Omental fat pad (tissue), 4 donors: ENCODE data around the gene MYOZ2. TPM values are rescaled to one million over a fixed set of nuclear protein-coding genes. Genes with fewer than 3 reads are reported as not detected.

Source experiments
- ATAC-seq: fragments of 150-250 bp; one replicate; pipeline ENCODE4 v1.9.1; 2016; ENCODE audit warnings: mild to moderate bottlenecking, moderate library complexity; ENCODE audit not compliant: low FRiP score
- DNase-seq: peaks from one replicate; pipeline ENCODE4 v3.0.0-alpha.2; 2019; ENCODE audit warnings: low spot score
- total RNA-seq, 4 donors: library from RNA; depleted of rRNA; stranded (reverse); fragments of >200 nt; gene quantifications; one replicate each; pipeline ENCODE4 v1.1.0, GENCODE V29; 2016
- TF ChIP-seq, protein P1 (sequence below), 3 donors: fragments of 450-650 bp; IDR thresholded peaks; one replicate each; pipeline ENCODE4 v1.5.1; 2016 to 2017; ENCODE audit warnings: antibody characterized with exemption in 3 of 3, mild to moderate bottlenecking in 3 of 3, moderate library complexity in 2 of 3

Gene MYOZ2
- total RNA-seq, 4 donors from 2014 or later: 0.37 TPM; not detected in 3

- TF ChIP-seq, protein P1, sequence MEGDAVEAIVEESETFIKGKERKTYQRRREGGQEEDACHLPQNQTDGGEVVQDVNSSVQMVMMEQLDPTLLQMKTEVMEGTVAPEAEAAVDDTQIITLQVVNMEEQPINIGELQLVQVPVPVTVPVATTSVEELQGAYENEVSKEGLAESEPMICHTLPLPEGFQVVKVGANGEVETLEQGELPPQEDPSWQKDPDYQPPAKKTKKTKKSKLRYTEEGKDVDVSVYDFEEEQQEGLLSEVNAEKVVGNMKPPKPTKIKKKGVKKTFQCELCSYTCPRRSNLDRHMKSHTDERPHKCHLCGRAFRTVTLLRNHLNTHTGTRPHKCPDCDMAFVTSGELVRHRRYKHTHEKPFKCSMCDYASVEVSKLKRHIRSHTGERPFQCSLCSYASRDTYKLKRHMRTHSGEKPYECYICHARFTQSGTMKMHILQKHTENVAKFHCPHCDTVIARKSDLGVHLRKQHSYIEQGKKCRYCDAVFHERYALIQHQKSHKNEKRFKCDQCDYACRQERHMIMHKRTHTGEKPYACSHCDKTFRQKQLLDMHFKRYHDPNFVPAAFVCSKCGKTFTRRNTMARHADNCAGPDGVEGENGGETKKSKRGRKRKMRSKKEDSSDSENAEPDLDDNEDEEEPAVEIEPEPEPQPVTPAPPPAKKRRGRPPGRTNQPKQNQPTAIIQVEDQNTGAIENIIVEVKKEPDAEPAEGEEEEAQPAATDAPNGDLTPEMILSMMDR (IDR thresholded peaks at IDR 0.05): no peak
- no peak for DNase-seq
- ATAC-seq: no peak
These were observed 25.5 kb upstream of the MYOZ2 start for GRCh38 chr4:119110121-119110520.

GRCh38 chr4:119111296-119111695, 24.3 kb upstream of the MYOZ2 start:
- DNase-seq (no peak), ATAC-seq (no peak)
- TF ChIP-seq, protein P1 (IDR thresholded peaks at IDR 0.05): no peak

DNA sequence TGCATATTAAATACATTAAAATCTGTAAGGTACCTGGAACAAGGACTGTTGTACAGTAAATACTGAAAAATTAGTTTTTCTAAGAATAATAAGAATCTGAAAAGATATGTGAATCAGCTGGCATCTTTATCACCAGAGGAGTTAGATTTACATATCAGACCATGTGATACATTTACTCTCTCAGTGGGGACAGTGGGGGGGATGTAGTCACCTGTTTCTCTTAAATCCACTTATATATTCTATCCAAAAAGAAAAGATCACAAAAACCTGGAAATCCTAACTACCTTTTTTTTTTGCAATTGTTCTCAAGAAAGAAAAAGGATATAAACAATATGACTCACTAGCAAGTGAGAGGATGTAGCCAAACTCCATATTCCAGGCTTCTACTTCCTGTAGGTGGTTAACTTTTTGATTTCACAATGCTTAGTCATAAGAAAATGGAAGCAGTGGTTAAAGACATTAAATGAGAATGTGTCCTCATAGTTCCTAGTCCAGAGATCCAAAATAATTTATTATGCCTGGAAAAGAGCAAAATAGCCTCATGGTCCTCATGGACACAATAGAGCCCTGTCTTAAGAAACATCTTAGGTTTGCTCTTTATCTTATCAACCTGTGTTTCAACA, 22.5 kb upstream of the MYOZ2 start:
- TF ChIP-seq, protein P1 (IDR thresholded peaks at IDR 0.05): no peak
- ATAC-seq (peak; percentile 92), DNase-seq (no peak)

- no peak for ATAC-seq
- TF ChIP-seq, protein P1 (IDR thresholded peaks at IDR 0.05): no peak
These were observed 19.6 kb upstream of the MYOZ2 start for GRCh38 chr4:119116021-119116420.

DNA sequence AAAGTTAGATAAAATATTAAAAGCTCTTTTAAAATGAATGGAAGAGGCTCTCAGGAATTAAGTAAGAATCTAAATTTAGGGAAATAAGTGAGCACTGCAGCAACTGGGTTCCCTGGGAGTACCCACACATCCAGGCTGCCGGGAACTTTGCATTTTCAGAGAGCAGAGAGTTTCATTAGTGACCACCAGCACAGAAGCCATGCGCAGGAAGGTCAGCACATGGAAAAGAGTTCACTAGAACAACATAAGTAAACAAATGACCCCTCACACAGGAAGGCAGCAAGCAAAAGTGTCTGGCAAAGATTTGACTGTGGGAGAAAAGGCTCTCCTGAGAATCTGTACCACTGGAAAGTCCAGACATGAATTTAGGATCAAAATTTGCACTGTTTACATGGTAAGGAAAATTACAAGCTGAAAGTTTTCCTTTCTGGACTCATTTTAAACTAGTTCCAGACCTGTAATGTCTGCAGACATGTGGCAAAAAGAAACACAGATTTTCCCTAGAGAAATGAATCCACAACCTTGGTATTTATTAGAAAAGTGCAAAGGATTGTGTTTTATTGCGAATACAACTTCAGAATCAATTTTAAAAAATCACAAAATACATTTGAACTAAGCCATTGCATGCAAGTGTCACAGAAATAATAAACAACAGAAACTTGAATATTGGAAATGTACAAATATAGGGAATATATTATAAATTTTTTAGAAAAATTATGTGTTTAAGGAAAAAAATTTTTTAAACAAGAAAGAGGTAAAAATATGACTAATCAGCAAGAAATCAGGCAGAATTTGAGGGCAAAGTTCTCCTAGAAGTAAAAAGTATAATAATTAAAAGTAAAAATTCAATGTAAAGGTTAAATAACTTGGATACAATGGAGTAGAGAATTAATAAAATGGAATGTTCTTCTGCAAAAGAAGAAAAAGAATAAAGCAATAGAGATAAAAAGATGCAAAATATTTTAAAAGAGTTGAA, 18.4 kb upstream of the MYOZ2 start:
- ATAC-seq: no peak
- TF ChIP-seq, protein P1 (IDR thresholded peaks at IDR 0.05): no peak
- DNase-seq: no peak

More at GRCh38 chr4:119116021-119116420, 19.6 kb upstream of the MYOZ2 start:
- no peak for DNase-seq

DNA sequence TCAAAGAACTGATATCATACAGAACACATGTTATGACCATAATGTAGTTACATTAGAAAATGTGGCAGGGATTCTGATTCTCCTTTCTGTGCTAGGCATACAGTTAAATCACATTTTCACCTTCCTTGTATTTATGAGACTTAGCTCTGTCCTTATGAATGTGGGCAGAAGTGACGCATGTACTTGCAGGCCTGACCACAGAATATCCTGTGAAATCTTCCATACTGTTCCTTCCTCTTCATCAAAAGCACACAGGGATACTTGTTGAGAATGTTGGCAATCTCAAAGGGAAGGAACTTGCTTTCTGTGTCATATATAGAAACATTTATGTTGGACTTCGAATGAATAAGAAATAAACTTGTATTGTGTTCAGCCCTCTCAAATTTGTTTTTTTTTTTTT, 17.2 kb upstream of the MYOZ2 start:
- no peak for DNase-seq
- TF ChIP-seq, protein P1 (IDR thresholded peaks at IDR 0.05): no peak
- no peak for ATAC-seq
